Cardiac muscle cell (in vitro differentiated cells and primary cell): ENCODE measurements around the gene GPR78. TPM values are rescaled to one million over a fixed set of nuclear protein-coding genes. Genes with fewer than 3 reads are reported as not detected.

Source experiments
- DNase-seq, 2 donors: peaks; one replicate each; pipeline versions ENCODE4 v3.0.0 to v3.0.0-alpha.2; 2010 to 2017; ENCODE audit warnings: low read depth in 1 of 2, low spot score in 1 of 2
- H3K27ac ChIP-seq: fragments of 200-600 bp; sonication (generic); 2 replicates; pipeline ENCODE4 v1.5.1; 2016
- H3K27me3 ChIP-seq: fragments of 200-600 bp; sonication (generic); 2 replicates; pipeline ENCODE4 v1.6.0; 2016; ENCODE audit warnings: control low read depth
- H3K36me3 ChIP-seq: fragments of 200-600 bp; sonication (generic); 2 replicates; pipeline ENCODE4 v1.5.1; 2016; ENCODE audit warnings: control low read depth
- H3K4me1 ChIP-seq: fragments of 200-600 bp; sonication (generic); 2 replicates; pipeline ENCODE4 v1.8.1; 2017; ENCODE audit warnings: low read depth, mild to moderate bottlenecking, mixed run types
- H3K4me3 ChIP-seq: fragments of 200-600 bp; sonication (generic); 2 replicates; pipeline ENCODE4 v1.5.1; 2016; ENCODE audit warnings: mild to moderate bottlenecking
- H3K9me3 ChIP-seq: fragments of 200-600 bp; sonication (generic); 2 replicates; pipeline ENCODE4 v1.5.1; 2017; ENCODE audit warnings: low read depth, mild to moderate bottlenecking, control low read depth
- polyA plus RNA-seq: library from polyadenylated mRNA; unstranded; fragments of >200 nt; fragmentation: Nextera tagmentation; extraction: Ambion mirVana; gene quantifications from 2 replicates; pipeline ENCODE4 v1.2.1, GENCODE V29; 2016
- total RNA-seq: library from RNA; depleted of rRNA; stranded (reverse); fragments of >200 nt; gene quantifications from 2 replicates; pipeline ENCODE4 v1.2.3, GENCODE V29; 2016
- TF ChIP-seq, protein P1 (sequence below): IDR thresholded peaks from 2 replicates; pipeline ENCODE4 v1.5.1; 2012; ENCODE audit warnings: low read depth, mild to moderate bottlenecking, low read length

The GPR78 gene
- total and polyA plus RNA-seq, 2 experiments from 2014 or later: 0.13 to 0.63 TPM

- Histone ChIP-seq H3K9me3 (no peaks in the 10 kb centered on the region), H3K36me3 (no peaks in the 10 kb centered on the region), H3K4me3 (no peak overlapping the region), H3K4me1 (no peaks in the 10 kb centered on the region), H3K27ac (no peak overlapping the region), H3K27me3 (no peaks in the 10 kb centered on the region)
- TF ChIP-seq, protein P1, sequence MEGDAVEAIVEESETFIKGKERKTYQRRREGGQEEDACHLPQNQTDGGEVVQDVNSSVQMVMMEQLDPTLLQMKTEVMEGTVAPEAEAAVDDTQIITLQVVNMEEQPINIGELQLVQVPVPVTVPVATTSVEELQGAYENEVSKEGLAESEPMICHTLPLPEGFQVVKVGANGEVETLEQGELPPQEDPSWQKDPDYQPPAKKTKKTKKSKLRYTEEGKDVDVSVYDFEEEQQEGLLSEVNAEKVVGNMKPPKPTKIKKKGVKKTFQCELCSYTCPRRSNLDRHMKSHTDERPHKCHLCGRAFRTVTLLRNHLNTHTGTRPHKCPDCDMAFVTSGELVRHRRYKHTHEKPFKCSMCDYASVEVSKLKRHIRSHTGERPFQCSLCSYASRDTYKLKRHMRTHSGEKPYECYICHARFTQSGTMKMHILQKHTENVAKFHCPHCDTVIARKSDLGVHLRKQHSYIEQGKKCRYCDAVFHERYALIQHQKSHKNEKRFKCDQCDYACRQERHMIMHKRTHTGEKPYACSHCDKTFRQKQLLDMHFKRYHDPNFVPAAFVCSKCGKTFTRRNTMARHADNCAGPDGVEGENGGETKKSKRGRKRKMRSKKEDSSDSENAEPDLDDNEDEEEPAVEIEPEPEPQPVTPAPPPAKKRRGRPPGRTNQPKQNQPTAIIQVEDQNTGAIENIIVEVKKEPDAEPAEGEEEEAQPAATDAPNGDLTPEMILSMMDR: no peak
- DNase-seq: no peak
Observed at GRCh38 chr4:8540072-8540471, 40.1 kb upstream of the GPR78 start.

DNA sequence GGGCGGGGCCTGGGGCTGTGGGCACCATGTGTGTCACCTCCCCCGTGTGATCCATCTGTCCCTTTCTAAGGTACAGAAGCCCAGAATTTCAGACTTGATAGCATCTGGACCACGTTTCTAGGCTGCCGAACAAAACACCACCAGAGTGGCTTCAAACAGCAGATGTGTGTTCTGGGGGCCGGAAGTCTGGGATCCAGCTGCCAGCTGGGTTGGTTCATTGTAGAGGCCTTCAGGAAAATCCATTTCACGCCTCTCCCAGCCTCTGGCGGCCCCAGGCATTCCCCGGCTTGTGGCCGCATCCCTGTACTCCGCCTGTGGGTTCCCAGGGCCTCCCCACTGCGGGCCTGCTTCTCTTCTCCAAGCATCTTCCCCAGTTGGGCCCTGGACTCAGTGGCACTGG is 39.6 kb upstream of the GPR78 start:
- H3K27me3 ChIP-seq: no peaks in the 10 kb centered on the region
- no peaks in the 10 kb centered on the region for H3K36me3 ChIP-seq
- no peak for DNase-seq
- no peak overlapping the region for H3K27ac ChIP-seq
- TF ChIP-seq, protein P1: no peak
- no peaks in the 10 kb centered on the region for H3K9me3 ChIP-seq
- no peak overlapping the region for H3K4me3 ChIP-seq
- H3K4me1 ChIP-seq: no peaks in the 10 kb centered on the region

DNA sequence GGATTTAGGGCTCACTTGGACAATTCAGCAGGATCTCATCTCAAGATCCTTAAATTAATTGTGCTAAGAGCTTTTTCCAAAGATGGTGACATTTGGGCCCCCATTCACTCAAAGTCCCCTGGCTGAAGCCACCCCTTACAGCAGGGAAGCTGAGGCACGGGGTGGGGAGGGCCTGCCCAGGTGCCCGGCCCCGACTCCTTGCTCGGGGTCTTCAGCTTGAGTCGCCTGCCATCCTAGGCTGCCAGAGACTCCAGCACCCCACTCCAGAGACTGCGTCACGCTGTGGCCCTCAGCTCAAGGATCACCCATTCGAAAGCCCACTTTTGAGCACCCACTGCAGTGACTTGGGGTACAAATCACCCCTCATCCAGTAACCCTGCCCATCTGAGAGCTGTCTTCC is 39.2 kb upstream of the GPR78 start:
- H3K27ac ChIP-seq: no peak overlapping the region
- no peaks in the 10 kb centered on the region for H3K9me3 ChIP-seq
- TF ChIP-seq, protein P1: no peak
- H3K36me3 ChIP-seq: no peaks in the 10 kb centered on the region
- H3K4me1 ChIP-seq: no peaks in the 10 kb centered on the region
- H3K4me3 ChIP-seq: no peak overlapping the region
- DNase-seq: no peak
- H3K27me3 ChIP-seq: no peaks in the 10 kb centered on the region

DNA sequence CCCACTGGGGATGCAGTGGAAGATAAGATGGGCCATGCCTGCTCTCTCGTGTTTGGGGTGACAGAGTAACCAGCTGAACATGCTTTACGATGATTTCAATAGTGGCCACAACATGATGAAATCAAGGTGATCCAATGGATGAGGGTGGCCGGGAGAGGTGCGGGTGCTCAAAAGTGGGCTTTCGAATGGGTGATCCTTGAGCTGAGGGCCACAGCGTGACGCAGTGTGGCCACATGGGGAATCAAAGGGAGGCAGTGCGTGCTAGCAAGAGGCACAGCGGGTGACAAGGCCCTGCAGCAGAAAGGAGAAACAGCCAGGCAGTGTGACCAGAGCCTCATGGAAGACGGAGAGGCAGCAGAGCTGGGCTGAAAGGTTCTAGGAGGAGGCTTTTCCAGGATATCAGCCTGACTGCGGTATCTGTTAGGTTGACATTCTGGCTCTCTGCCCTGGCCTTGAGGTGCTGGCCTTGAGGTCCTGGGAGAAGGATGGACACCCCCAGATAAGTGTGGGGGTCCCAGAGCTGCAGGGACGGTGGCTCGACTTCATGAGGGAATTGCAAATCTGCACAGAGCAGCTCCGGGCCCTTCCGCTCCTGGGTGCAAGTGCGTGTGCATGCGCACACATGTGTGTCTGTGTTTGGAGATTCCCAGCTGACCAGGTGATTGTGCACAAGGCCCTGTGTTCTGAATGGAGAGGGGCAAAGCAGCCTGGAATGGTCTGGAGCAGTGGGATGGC is 38.0 kb upstream of the GPR78 start:
- Histone ChIP-seq H3K9me3 (no peaks in the 10 kb centered on the region), H3K4me3 (no peak overlapping the region), H3K27ac (no peak overlapping the region), H3K27me3 (no peaks in the 10 kb centered on the region), H3K4me1 (no peaks in the 10 kb centered on the region), H3K36me3 (no peaks in the 10 kb centered on the region)
- no peak for DNase-seq
- TF ChIP-seq, protein P1: no peak

DNA sequence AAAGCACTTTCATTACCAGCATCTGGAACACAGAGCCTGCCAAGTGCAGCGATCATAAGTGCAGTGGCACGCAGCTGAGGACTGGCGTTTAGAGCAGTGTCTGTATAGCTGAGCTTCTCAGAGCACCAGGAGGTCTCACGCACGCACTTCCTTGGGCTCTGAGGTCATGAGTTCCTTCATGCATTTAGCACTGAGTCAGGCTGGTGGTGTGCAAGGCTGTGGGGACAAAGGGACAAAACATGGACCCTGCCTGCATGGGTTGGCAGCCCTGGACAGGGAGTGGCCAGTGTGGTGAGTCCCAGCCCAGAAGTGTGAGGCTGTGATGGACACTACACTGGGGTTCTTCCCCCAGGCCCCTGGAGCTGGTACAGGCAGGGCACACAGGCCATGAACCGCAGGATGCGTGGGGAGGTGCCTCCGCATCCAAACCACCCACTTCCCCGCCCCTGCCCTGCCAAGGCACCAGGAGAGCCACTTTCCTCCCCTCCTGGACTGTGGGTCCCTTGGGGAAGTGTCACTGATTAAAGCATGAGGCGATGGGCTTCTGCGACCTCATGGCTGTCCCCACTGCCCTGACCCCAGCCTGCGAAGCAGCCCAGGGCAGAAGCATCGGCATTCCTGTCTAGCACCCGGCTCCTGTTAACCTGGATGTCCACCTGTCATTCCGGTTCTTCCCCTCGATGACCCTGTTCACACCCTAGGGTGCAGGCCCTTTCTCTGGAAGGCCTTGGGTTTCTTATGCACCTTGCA is 37.2 kb upstream of the GPR78 start:
- Histone ChIP-seq H3K9me3 (no peaks in the 10 kb centered on the region), H3K27ac (no peak overlapping the region), H3K27me3 (no peaks in the 10 kb centered on the region), H3K4me3 (no peak overlapping the region), H3K36me3 (no peaks in the 10 kb centered on the region), H3K4me1 (no peaks in the 10 kb centered on the region)
- TF ChIP-seq, protein P1: no peak
- DNase-seq: no peak
